Glomerular visceral epithelial cell (primary cell): ENCODE results near the gene ALKBH1.
"Not testable (repeated sequence)": the region's sequence is repeated elsewhere in the genome, so short reads cannot be mapped to it uniquely, and the experiment has no call there.

Experiments used
- DNase-seq: peaks from one replicate; pipeline ENCODE4 v3.0.0-alpha.2; 2016; ENCODE audit errors: extremely low spot score

The ALKBH1 gene

DNA sequence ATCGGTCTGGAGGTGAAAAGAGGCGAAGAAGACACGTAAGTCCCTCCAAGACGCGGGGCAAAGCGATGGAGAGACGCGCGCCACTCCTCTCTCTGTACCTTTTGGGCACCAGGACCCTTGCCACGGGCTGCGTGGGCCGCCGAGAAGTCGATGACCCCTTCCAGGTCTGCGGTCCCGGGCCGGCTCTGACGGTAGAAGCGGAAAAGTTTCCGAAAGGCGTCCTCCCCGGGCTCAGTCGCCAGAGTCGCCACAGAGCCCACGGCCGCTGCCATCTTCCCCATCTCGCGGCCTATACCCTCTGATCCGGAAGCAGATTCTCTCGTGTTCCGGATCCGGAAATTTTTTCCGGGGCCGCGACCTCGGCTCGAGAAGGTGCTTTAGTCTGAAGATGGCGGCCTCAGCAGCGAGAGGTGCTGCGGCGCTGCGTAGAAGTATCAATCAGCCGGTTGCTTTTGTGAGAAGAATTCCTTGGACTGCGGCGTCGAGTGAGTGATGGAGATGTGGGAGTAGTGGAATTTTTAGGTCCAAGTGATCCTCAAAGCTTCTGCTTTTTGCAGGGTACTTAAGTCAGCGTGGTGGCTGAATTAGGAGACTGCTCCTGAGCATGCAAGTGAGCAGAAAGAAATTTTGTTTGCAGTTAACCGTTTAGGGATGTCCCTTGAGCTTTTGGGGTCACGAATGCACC lies at the start of gene ALKBH1, which contains the start of gene SLIRP:
TSS of gene ALKBH1 (minus strand) at position 300 of the 685 bp plus-strand sequence. CDS start at position 281, 19 bp downstream.
TSS of gene SLIRP (plus strand) at position 380 of the 685 bp plus-strand sequence. CDS start at position 389, 9 bp downstream.
- DNase-seq, result peak; percentile 77

- no peak for DNase-seq
Observed at GRCh38 chr14:77752799-77753516, 45.1 kb upstream of the ALKBH1 start.

DNA sequence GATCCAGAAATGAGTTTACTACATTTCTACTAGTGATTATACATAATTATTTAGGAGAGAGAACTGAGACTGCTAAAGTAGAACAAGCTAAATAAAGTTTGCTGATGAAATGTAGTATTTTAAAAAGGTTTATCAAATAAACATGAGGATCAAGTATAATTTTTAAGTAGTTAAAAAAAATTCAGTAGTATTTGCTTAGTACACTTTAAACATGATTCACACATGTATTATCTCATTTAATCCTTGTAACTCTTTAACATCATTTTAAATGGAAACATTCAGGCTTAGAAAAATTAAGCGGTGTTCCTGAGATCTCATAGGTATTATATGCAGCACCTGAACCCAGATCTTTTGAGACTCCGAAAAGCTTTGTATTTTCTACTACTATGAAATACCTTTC lies 44.4 kb upstream of the ALKBH1 start:
- DNase-seq, result no peak

DNA sequence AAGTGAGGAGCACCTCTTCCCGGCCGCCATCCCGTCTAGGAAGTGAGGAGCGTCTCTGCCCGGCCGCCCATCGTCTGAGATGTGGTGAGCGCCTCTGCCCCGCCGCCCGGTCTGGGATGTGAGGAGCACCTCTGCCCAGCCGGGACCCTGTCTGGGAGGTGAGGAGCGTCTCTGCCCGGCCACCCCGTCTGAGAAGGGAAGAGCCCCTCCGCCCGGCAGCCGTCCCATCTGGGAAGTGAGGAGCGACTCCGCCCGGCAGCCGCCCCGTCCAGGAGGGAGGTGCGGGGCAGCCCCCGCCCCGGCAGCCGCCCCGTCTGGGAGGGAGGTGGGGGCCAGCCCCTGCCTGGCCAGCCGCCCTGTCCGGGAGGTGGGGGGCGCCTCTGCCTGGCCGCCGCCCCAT lies 39.6 kb upstream of the ALKBH1 start:
- not testable (repeated sequence) for DNase-seq

DNA sequence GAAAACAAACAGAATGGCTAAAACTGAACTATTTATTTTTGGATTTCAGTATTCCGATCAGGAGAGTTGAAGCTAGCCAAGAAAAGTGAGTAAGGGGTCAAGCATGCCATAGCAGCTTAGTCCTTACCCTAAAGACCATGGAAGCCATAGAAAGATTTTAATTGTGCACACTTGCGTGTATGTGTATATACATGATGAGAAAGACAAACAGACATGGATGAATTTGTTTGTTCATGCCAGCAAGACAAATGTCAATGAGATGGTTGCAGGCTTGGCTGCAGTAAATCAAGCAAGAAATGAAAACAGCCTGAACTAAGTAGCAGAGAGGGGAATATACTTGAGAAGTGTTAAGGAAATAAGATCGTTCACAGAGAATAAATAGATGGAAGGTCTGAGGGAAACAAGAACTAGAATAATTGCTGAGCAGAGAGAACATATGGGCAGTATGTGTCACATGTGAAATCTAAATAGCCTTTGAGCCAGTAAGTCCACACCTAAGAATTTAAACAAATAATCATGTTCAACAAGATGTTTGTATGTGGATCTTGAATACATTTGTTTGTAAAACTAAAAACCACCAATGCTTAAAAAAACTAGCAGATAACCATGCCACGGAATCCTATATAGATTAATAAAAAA lies 38.4 kb upstream of the ALKBH1 start:
- no peak for DNase-seq

GRCh38 chr14:77741438-77741837 lies 33.6 kb upstream of the ALKBH1 start:
- DNase-seq, result no peak

DNA sequence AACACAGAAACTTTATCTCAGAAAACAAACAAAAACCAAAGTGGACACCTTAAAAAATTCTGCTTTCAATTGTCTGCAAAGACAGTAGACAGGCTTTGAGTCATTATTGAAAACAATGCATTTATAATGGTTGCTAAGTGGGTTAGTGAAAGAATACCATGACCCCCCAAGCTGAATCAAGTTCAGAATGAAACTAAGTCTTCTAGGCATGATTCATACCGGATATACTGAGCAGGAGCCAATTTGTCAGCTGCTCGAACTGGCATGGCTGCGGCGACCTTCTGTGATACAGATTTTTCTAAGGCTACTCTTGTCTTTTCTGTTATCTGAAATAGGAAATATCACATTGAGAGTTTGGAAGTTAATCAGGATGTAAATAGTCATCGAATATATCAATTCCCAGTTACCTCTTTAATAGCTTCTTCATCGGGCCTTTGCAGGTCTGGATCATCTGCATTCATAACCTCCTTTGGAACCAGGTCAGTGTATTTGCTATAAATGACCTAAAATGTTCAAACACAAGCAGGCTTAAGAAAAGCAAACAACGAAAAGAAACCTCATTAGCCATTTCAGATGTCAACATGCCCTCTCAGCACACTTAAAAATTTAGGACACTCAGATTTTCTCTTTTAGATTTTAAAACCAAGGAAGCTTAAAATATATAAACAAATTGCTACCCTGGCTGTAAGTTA lies 30.9 kb upstream of the ALKBH1 start:
- DNase-seq, result no peak

GRCh38 chr14:77730976-77731497 lies 23.2 kb upstream of the ALKBH1 start:
- DNase-seq, result no peak

GRCh38 chr14:77722301-77722700 lies 14.5 kb upstream of the ALKBH1 start:
- no peak for DNase-seq

DNA sequence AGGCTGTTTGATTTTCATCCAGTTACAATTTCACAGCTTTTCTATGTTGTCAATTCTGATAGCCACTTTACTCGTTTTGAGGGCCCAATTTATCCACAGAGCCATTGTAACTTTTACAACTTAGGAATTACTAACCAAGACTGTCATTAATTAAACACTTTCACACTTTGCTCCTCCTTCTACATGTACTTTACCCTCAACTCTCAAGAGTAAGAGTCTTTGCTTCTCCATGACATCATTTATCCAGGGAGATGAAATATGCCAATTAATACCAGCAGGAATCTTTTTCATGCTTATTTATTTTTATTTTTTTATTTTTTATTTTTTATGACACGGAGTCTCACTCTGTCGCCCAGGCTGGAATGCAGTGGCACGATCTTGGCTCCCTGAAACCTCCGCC lies 13.6 kb upstream of the ALKBH1 start:
- DNase-seq, result no peak

- DNase-seq, result no peak
Observed at GRCh38 chr14:77717608-77718305, 9.9 kb upstream of the ALKBH1 start.

GRCh38 chr14:77714926-77715325 lies 7.1 kb upstream of the ALKBH1 start:
- DNase-seq, result no peak

DNA sequence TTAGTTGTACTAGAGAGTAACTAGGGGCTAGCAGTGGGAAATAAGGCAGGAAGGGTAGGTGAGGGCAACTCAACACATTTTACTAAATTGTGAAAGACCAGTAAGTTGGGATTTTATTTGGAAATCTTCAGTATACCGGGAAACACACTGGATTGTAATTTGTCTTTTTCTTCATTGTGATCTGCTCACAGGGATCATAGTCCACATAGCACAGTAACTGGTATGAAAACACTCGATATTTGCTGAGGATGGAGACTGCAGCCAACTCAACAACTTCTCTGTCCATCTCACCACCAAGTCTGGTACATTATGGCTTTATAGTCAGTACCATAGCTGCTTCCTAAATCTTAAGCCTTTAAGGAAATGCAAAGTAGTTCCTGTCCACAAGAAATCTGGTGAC lies 2.5 kb upstream of the ALKBH1 start:
- no peak for DNase-seq

- no peak for DNase-seq
Observed at GRCh38 chr14:77709412-77709811, 1.6 kb upstream of the ALKBH1 start.

GRCh38 chr14:77708749-77709148 lies 926 bp upstream of the ALKBH1 start:
- DNase-seq, result no peak

GRCh38 chr14:77707355-77707723 lies 484 bp downstream of the ALKBH1 start:
- peak; percentile 25 for DNase-seq

- DNase-seq, result no peak
Observed at GRCh38 chr14:77691259-77691658, 16.6 kb downstream of the ALKBH1 start.

DNA sequence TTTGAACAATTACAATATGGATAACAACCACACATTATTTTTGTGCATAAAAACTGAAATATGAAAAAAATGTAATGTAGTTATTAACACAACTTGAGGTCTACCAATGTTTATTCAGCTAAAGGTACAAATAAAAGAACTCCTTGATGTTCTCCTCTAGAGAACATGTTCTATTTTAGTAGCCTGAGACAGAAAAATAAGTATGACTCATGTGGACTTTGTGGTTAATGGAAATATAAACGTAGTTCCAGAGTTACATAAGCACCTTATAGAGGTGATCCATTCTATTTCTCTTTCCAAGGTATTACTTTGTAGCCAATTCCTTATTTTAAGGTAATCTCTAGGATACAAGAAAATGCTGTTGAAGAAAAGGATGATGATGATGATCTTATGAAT lies 25.7 kb downstream of the ALKBH1 start:
- DNase-seq, result peak; percentile 7

DNA sequence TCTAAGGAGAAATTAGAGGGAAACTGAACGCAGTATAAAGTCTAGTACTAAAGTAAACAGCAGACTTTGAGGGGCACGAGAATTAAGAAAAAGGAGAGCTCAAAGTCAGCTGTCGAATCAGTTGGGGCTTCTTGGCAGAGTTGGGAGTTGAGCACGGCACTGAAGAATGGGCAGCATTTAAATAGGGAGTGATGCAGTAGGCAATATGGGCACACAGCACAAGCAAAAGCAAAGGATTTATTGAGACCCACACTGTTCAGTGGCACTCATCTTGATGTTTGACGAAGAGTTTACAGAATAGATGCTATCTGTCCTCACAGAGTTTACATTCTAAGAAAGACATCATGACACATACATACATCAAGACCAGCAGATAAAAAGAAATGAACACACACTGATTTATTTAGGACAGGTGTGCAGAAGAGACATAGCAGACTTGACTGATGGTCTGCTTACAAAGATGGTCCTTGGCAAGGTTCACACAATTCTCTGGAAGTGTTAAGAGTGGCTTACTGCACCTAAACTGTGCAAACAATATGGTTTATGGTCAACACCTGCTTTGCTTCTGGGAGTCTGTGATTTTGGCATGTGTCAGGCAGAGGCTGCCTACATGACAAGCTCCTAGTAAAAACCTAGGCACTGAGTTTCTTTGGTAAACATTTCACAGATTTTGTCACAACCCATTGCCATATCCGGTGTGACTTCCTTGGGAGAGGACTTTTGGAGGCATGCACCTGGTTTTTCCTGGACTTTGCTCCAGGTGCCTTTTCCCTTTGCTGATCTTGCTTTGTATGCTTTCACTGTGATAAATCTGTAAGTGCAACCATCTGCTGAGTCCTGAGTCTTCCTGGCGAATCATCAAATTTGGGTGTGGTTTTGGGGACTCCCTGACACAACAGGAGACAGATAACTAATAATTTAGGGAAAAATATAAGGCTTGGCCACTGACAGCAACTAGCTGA lies 26.3 kb downstream of the ALKBH1 start:
- DNase-seq, result peak; percentile 20

GRCh38 chr14:77674931-77675330 lies 32.9 kb downstream of the ALKBH1 start:
- no peak for DNase-seq
